Brain pericyte (primary cell): Measurements from ENCODE around the gene LINC01488.
A peak's percentile ranks its signal among the peaks of the same experiment; 100 is the strongest.

ENCODE experiments used
- DNase-seq: peaks from one replicate; pipeline ENCODE4 v3.0.0-alpha.2; 2012; ENCODE audit warnings: low read depth, low spot score

The LINC01488 gene

GRCh38 chr11:69481393-69481844 is at the start of gene LINC01488:
Gene LINC01488 (plus strand): TSS chr11:69481663.
- no peak for DNase-seq

- no peak for DNase-seq
Observed at GRCh38 chr11:69431893-69432738, 49.3 kb upstream of the LINC01488 start.

GRCh38 chr11:69433741-69434140 is 47.7 kb upstream of the LINC01488 start:
- no peak for DNase-seq

GRCh38 chr11:69434471-69434931 is 47.0 kb upstream of the LINC01488 start:
- DNase-seq: no peak

- DNase-seq: no peak
Observed at GRCh38 chr11:69435161-69435986, 46.1 kb upstream of the LINC01488 start.

GRCh38 chr11:69436041-69436982 is 45.2 kb upstream of the LINC01488 start:
- no peak for DNase-seq

GRCh38 chr11:69437001-69437875 is 44.2 kb upstream of the LINC01488 start:
- no peak for DNase-seq

- no peak for DNase-seq
Observed at GRCh38 chr11:69437876-69438205, 43.6 kb upstream of the LINC01488 start.

- no peak for DNase-seq
Observed at GRCh38 chr11:69438286-69438920, 43.1 kb upstream of the LINC01488 start.

- no peak for DNase-seq
Observed at GRCh38 chr11:69439127-69439526, 42.3 kb upstream of the LINC01488 start.

- no peak for DNase-seq
Observed at GRCh38 chr11:69439651-69440464, 41.6 kb upstream of the LINC01488 start.

GRCh38 chr11:69440876-69441275 is 40.6 kb upstream of the LINC01488 start:
- DNase-seq: no peak

GRCh38 chr11:69442012-69442806 is 39.3 kb upstream of the LINC01488 start:
- no peak for DNase-seq

GRCh38 chr11:69442807-69443137 is 38.7 kb upstream of the LINC01488 start:
- no peak for DNase-seq

- DNase-seq: peak; percentile 49
Observed at GRCh38 chr11:69443138-69443967, 38.1 kb upstream of the LINC01488 start.

- no peak for DNase-seq
Observed at GRCh38 chr11:69443968-69444364, 37.5 kb upstream of the LINC01488 start.

- peak; percentile 61 for DNase-seq
Observed at GRCh38 chr11:69444381-69445130, 36.9 kb upstream of the LINC01488 start.
